H54 (cell line): ENCODE results near the gene SHMT2.

Source experiments
- DNase-seq: peaks from one replicate; pipeline ENCODE4 v3.0.0; 2011; ENCODE audit warnings: low spot score, mixed read lengths; ENCODE audit not compliant: insufficient read length
- FAIRE-seq: peaks from 3 replicates; lab custom pipeline; 2011; peaks lifted over from hg19 to GRCh38; lab: Jason Lieb, UNC
- POLR2A ChIP-seq: IDR thresholded peaks from 2 replicates; pipeline ENCODE4 v1.6.1; 2011; ENCODE audit warnings: low read depth, mild to moderate bottlenecking, low read length

The SHMT2 gene

DNA sequence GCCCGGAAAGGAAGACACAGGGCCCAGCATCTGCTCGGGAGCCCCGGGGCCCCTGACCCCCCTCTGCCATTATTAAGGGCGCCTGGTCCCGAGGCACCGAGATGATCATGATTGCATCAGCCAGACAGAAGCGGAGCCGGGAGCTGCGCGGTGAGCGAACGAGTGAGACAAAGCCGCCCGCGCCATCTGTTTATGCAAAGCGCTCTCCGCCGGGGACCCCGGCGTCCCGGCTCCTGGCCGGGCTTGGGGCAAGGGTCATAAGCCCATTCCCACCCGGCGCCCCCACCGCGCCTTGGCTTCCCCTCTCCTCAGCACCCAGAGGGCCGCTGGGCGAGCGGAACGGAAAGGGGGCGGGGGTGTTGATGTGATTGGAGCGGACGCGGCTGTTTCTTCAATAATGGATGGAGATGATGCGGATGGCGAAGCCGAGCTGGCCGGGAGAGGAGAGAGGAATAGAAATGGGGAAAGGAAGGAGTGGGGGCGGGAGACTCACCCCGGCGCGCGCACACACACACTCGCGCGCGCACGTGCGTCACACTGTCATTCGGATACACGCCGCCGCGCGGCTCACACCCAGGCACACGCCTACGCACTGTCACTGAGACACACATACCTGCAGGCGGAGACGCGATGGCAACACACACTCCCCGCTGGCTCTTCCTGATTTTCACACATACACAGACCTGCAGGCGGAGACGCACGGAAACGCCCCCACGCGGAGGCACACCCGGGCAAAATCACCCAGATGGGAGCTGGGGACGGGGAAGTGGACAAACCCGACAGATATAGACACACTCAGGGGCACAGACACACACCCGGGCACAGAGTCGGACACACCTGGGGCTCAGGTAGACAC, 10.8 kb downstream of the SHMT2 start:
- no peak for TF ChIP-seq POLR2A
- no peak for DNase-seq
- FAIRE-seq, result no peak

DNA sequence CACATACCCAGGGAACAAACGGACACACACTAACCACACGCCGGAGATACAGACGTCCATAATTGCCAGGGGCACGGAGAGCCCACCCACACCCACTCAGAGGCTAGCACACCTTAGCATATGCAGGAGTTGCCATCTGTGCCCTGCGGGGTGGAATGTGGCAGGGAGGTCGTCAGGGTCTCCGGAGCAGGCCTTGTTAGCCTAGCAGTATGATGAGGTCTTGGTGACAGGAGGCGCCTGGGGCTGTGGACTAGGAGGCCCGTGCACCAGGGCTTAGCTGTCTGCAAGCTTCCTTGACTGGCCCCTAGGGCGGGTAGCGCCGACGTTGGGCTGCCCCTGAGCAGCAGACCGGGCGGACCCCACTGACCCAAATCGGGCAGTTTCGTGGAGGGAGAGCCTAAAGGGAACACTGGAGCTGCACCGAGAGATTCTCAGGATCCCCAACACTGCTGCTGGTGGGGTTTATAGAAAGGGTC, 11.5 kb downstream of the SHMT2 start:
- FAIRE-seq (no peak), DNase-seq (no peak)
- no peak for TF ChIP-seq POLR2A

DNA sequence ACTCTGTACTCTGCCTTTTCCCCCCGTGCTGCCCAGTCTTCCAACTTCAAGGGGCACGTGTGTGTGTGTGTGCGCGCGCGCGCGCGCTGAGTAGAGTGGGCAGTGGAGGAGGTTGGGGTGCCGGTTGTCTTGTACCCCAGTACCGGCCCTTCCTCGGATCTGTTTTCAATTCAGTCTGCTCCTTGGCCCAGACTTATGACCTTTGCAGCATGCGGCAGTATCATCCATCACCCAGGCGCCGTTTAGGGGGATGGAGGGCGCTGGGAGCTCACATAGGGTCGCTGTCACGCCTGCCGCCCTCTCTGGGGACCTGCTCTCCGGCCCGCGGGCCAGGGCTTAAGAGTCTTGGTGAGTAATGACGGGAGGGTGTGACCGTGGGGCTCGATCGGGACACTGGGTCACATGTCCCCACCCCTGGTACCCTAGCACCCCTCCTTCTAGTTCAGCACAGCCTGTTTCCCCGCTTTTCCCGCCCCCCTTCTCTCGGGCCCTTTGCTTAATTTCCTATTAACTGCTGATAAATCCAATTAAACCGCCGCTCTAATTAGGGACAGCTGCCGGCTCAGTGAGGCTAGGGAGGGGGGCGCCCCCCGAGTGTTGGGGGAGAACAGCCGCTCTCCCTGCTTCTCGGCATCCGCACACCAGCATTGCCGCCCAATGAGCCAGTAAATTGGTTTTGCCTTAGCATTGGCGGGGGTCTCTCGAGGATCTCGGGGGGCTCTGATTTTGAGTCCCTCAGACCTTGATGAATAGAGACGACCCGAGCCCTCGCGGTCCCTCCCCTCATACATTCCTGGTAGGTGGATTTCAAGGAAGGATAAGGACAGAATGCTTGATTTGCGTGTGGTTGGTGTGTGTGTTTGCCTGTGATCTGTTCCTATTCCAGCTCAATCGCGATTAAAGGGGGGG, 12.1 kb downstream of the SHMT2 start:
- DNase-seq, result no peak

DNA sequence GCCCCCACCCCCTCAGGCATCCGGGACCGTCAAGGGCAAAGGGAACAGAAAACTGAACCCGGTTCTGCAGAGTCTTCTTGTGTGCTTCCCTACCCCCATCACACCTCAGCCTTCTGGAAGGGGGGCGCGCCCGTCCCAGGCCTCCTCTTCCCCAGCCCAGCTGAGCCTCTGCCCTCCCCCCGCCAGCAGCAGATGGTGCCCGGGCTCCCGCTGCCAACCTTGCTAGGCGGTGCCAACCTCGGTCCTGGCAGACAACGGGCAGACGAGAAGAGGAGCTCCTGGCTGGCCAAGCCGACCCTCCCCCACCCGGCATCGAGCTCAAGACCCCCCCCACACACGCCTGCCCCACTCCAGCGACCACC, 12.8 kb downstream of the SHMT2 start:
- TF ChIP-seq POLR2A, result no peak
- no peak for DNase-seq
- FAIRE-seq, result no peak

More for the DNA sequence above, 12.1 kb downstream of the SHMT2 start:
- no peak for FAIRE-seq
- no peak for TF ChIP-seq POLR2A

DNA sequence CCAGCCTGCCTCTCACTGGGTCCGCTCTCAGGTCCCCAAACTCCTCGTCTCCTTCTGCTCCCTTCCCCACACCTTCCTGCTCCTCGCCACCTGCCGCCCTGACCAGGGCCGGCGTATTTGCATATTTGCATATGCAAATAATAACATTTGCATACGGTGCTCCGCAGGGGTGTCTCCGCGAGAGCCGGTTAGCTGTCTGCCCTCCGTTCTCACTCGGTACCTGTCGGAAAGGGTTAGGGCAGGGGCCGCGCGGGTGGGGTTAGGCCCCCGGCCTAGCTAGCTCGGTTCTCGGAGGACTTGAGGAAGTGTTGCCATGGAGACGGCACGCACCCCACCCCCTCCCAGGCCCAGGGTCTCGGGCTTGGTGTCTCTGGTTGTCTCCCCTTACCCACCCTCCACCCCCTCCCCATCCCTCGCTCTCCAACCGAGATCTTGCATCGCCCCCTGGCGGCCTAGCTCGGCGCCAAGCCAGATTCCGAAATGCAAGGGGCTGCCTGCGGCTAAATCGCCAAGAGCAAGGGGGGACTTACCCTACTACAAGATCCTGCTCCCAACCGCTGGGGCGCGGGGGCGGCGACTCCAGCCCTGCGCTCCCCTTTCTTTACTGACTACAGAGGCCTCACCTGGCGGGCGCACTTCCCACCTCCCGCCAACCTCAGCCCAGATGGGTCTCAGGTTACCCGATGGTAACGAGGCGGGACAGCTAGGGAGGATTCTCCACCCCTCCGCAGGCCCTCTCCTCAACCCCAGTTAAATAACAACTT, 13.4 kb downstream of the SHMT2 start:
- FAIRE-seq (no peak), DNase-seq (no peak)
- TF ChIP-seq POLR2A, result no peak

DNA sequence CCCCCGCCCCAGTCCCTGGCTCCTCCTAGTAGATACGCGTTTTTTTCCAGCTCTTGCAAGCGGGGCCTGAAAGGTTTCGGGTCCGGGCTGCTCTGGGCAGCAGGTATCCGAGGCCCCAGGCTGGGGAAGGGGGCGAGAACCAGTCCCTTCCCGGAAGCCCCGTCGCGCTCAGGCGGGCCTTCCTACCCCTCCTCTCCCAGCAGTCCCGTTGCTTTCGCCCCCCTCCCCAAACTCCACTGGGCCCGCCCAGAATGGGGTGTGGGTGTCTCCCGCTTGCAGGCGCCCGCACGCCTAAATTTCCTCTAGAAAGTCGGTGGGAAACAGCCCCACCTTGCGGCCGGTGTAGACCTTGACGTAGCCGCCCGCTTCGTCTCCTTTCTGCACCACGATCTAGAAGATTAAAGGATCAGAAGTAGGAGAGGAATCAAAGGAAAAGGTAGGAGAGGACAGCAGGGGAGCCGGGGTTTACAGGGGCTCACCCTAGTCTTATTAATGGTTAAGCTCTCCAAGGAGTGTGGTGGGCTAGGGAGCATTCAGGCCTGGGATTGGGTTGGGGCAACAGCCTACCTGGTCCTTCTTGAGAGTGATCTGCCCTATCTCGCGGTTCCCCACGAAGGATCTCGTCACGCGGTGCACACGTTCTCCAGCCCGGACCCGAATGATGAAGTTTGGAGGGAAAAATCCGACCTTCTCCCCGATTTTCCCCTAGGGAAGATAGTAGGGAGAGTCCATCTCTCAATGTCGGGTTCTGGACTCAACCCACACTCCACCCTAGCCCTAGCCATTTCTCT, 14.2 kb downstream of the SHMT2 start:
- FAIRE-seq, result no peak
- DNase-seq, result no peak
- no peak for TF ChIP-seq POLR2A

DNA sequence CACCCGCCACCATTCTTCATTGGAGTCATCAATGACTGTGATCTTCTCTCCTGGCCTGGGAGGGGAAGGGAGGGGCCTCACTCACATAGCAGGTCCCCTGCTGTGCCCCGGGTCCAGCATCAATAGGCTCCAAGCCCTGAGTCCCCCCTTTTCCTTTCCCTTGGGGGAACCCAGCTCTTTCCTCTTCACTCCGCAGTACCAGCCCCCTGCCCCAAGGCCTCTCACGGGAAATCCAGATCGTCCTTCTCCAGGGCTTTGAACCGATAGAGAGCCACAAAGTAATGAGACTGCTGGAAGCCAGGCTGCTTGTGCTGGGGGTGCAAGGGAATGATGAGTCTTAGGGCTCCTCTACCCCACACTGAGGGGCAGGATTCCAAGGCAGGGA, 14.8 kb downstream of the SHMT2 start:
- DNase-seq, result no peak
- no peak for TF ChIP-seq POLR2A
- FAIRE-seq, result no peak

DNA sequence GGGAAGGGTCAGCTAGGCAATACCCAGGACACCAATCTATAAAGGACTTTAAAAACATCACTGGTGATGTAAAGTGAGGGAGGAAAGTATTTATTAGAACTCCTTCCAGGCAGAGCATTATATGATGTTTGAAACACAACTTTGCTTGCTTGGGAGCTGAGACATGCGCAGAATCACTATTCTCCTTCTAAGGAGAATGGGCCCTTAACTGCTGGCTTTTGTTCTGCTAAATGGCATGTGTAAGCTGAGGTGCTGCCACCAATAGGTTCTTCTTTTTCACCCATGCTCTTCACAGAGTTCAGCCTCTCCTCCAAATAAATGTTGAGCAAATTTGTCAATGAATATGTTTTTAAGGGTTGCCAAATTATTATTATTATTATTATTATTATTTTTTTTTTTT, 17.5 kb downstream of the SHMT2 start:
- FAIRE-seq (no peak), DNase-seq (no peak)
- no peak for TF ChIP-seq POLR2A

DNA sequence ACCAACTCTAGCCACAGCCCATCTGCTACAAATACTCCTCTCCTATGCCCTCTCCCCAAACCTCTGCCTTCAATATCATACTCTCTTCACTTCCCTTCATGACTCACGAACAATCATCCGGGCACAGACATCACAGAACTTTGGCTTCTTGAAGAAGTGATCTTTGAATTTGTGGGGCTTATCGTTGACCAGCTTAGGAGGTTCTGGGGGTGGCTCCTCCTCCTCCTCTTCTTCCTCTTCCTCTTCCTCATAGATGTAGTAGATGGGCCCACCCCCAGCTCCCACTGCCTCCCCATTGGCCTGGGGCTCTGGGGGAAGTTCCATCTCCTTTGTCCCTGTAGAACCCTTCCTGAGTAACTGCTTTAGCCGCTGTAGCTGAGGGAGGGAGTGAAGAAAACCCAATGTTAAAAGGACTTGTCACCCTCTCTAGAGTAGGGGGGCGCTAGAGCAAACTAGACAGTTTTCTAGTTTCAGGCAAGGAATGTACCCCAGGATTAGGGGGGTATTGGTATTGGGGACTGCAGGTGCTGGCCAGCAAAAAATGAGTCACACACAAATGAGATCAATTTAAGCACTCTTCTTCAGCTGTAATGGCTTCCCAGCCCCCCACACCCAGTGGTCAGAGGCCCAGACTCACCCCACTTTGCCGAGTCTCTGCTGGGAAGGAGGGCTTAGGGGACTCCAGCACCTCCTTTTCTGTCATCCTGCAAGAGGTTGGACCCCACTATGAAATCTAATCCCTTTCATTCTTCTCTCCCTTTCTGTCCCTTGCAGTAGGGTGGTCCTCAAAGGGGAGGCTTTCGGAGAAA, 19.6 kb downstream of the SHMT2 start:
- DNase-seq (no peak), FAIRE-seq (no peak)
- no peak for TF ChIP-seq POLR2A

DNA sequence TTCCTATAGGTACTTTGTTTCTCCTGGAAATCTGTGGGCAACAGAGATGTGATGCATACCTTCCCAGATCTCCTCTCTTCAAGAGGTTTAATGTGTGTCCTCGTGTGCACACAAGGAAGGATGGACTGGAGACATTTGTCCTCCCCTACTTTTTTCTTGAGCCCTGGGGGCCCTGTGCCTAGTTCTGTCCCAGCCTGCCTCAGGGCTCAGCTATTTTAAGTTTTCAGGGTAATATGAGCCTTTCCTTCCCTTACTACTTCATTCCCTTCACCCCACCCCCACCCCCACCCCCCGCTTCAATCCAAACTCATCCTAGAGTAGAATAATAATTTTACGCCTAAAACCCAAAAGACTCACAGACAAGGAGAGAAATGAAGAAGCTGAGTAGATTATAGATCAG, 21.0 kb downstream of the SHMT2 start:
- no peak for TF ChIP-seq POLR2A
- DNase-seq (no peak), FAIRE-seq (no peak)

DNA sequence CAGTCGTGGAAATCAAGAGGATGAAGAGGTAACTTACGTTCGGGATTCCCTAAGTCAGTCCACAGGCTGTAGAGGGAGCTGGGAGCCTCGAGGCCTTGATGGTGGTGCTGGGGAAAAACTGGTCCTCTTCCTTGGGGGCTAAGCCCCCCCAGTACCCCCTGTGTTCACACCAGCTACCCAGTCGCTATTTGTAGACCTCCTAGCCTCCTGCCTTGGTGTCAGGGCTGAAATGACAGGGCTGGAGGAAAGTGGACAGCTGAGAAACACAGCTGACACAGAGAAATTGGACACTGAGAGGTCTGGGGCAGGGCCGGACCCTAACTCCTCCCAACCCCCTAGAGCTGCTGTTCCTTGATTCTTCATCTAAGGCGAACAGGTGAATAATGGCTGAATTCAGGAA, 21.4 kb downstream of the SHMT2 start, which contains the start of gene STAC3:
STAC3 (minus strand) TSS at position 232 of the 400 bp plus-strand sequence. CDS start 1,551 bp downstream, outside the sequence.
- TF ChIP-seq POLR2A, result no peak
- FAIRE-seq (no peak), DNase-seq (no peak)
